ENCODE measurements around the gene CYP26A1.

DNA sequence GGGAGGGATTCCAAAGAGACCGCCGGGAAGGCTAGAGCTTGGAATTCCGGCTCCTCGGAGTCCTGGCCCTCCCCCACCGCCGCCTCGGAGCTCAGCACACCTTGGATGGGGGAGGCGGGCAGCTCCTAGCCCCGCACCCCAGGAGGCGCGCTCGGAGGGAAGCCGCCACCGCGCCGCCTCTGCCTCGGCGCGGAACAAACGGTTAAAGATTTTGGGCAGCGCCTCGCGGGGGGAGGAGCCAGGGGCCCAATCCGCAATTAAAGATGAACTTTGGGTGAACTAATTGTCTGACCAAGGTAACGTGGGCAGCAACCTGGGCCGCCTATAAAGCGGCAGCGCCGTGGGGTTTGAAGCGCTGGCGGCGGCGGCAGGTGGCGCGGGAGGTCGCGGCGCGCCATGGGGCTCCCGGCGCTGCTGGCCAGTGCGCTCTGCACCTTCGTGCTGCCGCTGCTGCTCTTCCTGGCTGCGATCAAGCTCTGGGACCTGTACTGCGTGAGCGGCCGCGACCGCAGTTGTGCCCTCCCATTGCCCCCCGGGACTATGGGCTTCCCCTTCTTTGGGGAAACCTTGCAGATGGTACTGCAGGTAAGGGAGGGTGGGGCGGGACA is at the start of gene CYP26A1:
- TF ChIP-seq ZNF274 (IDR thresholded peaks at IDR 0.05; ENCODE audit: low read depth, low read length) (no peak), YY1 (IDR thresholded peaks at IDR 0.05; ENCODE audit: insufficient read depth, insufficient read length) (no peak)
